Measurements from ENCODE around the gene MAGI1.
"Not testable (repeated sequence)": the region's sequence is repeated elsewhere in the genome, so short reads cannot be mapped to it uniquely, and the experiment has no call there.

The MAGI1 gene

DNA sequence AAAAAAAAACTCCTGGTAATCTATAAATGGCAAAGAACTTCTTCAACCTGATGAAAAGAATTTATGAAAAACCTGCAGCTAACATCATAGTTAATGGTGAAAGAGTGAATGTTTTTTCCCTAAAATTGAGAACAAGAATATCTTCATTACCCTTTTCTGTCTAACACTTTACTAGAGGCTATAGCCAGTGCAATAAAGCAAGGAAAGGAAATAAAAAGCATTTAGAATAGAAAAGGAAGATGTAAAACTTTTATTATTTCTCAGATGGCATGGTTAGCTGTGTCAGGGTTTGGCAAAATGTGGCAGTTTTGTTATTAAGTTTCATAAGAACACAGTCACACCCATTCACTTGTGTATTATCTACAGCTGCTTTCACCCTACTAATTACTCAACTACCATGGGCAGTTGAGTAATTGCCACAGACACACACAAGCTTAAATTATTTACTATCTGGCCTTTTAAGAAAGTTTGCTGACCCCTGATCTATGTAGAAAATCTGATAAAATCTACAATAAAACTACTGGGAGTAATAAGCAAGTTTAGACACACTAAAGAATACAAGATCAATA lies 465.1 kb downstream of the MAGI1 start:
- DNase-seq: no peak

- no peak for DNase-seq
Measured at GRCh38 chr3:65572175-65572777, 466.4 kb downstream of the MAGI1 start.

DNA sequence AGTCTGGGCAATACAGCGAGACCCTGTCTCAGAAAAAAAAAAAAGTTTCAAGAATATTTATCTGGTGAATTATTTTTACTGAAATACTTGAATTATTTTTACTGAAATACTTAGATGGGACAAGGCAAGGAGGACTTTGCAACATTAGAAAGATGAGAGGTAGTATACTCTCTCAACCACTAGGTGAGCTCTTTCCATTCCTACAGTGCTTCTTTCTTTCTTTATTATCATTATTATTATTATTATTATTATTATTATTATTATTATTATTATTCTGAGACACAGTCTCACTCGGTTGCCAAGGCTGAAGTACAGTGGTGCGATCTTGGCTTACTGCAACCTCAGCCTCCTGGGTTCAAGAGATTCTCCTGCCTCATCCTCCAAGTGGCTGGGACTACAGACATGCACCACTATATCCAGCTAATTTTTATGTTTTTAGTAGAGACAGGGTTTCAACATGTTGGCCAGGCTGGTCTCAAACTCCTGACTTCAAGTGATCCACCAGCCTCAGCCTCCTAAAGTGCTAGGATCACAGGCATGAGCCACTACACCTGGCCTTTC lies 468.8 kb downstream of the MAGI1 start:
- no peak for DNase-seq

DNA sequence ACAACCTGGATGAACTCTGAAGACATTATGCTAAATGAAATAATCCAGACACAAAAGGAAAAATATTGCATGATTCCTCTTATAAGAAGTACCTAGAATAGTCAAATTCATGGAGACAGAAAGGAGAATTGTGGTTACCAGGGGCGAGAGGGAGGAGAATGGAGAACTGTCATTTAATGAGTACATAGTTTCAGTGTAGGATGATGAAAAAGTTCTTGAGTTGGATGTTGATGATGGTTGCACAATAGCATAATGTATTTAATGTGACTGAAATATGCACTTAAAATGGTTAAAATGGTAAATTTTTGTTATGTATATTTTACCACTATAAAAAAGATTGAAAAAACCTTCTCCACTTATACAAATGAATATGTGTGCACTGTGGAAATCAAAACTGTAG lies 469.6 kb downstream of the MAGI1 start:
- DNase-seq: no peak

- no peak for DNase-seq
Measured at GRCh38 chr3:65568497-65568896, 470.2 kb downstream of the MAGI1 start.

GRCh38 chr3:65565744-65566143 lies 473.0 kb downstream of the MAGI1 start:
- not testable (repeated sequence) for DNase-seq

DNA sequence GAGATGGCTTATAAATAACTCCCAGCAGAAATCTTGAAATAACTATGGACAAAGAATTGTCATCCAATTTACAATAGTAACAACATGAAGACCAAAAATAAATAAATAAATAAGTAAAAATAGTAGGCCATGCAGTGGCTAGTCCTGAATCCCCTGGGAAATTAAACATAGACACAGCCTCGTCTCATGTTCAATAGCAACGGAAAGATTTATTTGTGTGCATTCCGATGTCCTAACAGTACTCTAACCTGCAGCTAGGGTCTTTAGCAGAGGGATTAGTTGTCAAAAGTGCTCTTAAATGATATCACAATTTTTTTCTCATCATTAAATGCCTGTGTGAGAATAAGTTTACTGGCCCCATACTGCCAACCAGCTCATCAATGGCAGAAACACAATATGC lies 474.2 kb downstream of the MAGI1 start:
- no peak for DNase-seq

- DNase-seq: no peak
Measured at GRCh38 chr3:65563861-65564260, 474.9 kb downstream of the MAGI1 start.

DNA sequence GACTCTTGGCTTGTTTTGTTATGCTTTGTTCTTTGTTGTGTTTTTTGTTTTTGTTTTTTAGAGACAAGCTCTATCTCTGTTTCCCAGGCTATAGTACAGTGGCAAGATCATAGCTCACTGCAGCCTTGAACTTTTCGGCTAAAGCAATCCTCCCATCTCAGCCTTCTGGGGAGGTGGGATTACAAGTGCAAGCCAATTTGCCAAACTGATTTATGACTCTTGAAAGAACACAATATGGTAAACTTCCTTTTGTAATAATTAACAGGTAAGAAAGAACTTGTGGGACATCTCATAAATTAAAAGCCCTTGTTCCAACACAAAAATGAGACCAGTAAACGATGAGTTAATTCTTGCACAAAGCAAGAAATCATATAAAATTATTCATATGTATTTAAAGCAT lies 476.3 kb downstream of the MAGI1 start:
- DNase-seq: no peak

GRCh38 chr3:65561617-65562016 lies 477.1 kb downstream of the MAGI1 start:
- no peak for DNase-seq

- no peak for DNase-seq
Measured at GRCh38 chr3:65560901-65561300, 477.8 kb downstream of the MAGI1 start.

GRCh38 chr3:65560133-65560532 lies 478.6 kb downstream of the MAGI1 start:
- no peak for DNase-seq

DNA sequence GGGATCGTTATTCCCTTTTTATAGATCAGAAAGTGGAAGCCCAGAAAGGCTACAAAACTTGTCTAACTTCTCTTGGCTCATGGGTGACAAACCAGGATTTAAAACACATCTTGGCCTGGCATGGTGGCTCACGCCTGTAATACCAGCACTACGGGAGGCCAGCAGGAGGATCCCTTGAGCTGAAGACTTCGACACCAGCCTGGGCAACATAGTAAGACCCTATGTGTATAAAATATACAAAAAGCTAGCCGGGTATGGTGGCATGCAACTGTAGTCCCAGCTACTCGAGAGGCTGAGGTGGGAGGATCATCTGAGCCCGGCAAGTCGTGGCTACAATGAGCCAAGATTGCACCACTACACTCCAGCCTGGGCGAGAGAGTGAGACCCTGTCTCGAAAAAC lies 479.1 kb downstream of the MAGI1 start:
- DNase-seq: no peak

DNA sequence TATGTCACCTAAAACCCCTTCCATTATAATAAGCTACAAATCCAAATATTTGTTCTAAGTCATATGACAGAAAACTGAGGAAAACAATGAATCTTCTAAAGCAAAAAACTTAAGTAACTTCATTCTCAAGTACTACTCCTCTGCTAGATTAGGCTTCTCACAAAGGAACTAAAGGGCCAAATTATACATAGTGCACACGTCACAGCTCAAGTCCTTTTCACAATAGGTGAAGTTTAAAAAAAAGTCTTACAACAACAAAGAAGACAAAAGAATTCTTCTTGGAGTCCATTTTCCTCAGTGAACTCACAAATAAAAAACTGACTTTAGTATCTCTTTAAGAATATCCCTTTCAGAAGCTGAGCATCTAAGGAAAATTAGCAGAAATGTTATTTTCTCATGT lies 479.9 kb downstream of the MAGI1 start:
- no peak for DNase-seq

- DNase-seq: no peak
Measured at GRCh38 chr3:65557899-65558564, 480.7 kb downstream of the MAGI1 start.

DNA sequence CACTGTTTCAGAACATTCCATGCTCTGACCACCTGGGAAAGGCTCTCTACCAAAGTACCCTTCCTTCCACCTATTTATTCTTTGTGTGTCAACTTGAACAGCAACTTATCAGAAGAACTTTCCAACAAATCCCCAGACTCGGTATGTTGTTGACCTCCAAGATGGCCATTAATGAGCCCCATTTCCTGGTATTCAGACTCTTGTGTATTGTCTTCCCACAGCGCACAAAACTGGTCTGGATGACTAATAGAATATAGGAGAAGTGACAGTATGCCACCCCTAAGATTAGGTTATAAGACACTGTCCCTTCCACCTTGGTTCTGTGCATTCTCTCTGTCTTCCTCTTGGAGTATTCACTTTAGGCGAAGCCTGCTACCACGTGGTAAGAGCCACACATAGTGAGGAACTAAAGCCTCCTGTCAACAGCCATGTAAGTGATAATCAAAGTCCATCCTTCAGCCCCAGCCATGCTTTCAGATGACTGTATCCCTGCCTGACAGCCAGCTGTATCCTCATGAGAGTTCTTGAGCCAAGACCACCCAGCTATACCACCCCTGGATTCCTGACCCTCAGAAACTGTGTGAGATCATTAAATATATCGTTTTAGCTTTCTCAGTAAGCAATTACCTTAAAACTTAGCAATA lies 481.7 kb downstream of the MAGI1 start:
- DNase-seq: no peak

- no peak for DNase-seq
Measured at GRCh38 chr3:65552434-65552833, 486.3 kb downstream of the MAGI1 start.

DNA sequence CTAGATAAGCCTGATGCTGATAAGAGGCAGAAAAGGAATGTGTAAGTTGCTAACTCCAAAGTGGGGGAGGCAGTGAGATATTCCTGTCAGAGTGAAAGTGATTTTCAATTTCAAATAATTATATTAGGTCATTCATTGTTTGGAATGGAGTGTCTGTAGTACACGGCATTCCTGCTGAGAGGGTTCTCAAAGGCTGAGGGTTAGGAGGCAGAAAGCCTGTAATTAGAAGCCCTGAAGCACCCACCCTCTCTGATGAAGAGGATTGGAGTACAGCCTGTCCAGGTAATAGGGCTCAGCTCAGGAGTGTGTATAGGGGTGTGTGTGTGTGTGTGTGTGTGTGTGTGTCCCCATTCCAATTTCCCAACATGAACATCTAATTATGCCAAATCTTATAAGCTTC lies 486.8 kb downstream of the MAGI1 start:
- DNase-seq: no peak

- no peak for DNase-seq
Measured at GRCh38 chr3:65550137-65550536, 488.6 kb downstream of the MAGI1 start.

DNA sequence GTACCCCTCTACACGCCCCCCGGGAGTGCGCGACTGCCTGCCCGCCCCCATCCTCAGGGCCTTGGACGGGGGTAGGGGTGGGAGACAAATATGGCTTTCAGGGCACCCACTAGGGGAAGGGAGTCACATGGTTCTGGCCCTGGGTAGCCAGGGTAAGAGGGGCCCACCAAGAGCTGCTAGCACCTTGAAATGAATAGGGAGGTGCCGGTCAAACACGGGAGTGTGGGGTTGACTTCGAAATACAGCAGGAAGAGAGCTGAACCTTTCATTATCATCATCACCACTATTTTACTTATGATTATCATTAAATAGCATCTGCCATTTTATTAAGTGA lies 489.1 kb downstream of the MAGI1 start:
- DNase-seq: no peak

DNA sequence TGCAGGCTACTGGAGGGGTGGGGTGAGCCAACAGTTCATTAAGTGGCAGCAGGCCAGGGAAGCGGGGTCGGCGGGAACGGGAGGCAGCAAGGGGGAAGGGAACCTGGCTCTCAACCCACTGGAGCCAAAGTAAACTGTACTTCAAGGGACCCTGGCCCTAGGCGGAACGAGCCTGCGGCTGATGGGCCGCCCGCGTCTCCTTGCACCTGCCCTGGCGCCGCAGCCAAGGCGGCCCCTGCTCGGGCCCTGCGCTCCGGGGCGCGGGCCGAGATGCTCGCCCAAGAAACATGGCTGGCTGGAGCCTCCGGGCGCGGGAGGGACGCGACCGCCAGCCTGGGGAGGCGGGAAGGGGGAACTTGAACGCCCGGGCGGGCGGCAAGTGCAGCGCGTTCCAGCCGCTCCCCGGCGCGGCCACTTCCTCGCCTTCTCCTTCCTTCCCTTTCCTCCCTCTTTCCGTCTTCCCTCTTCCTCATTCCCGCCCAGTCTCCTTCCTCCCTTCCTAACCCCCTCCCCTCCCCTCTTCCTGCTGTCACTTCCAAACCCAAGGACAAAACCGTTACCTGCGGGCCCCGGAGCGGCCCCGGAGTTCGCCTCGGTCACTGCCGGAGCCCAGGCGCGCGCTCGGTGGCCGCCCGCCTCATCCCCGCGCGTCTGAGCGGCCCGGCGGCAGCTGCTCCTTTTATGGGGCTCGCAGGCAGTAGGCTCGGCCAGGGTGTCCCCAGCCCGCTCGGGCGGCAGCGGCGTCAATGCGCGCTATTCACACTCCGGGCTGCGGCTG lies 489.7 kb downstream of the MAGI1 start:
- DNase-seq: no peak

GRCh38 chr3:65545429-65545828 lies 493.3 kb downstream of the MAGI1 start:
- DNase-seq: no peak

- not testable (repeated sequence) for DNase-seq
Measured at GRCh38 chr3:65543391-65543790, 495.3 kb downstream of the MAGI1 start.
